GM19328 (cell line): ENCODE data around the gene AQP1.

Experiments used
- ATAC-seq: cut with Tn5 transposase; IDR thresholded peaks from one replicate; pipeline ENCODE4 v1.9.1; 2021; ENCODE audit warnings: mild to moderate bottlenecking, moderate library complexity; ENCODE audit not compliant: unreplicated experiment

The AQP1 gene

DNA sequence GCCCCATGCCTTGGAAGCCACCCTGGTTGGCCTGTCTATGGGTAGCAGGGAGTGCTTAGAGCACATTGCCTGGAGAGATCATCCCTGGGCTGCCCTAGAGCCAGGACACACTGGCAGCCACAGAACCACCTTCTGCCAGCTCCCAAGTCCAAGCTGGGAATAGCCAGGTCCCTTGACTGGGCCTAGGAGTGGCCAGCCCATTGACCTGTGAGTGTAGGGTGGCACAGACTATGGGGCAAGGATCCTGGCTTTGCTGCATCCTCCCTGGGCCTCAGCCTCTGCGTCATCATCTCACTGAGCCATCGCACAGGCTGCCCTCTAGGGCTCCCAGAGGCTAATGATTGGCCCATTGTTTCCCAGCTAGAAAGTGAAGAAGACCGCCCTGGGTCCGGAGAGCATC is 7.0 kb downstream of the AQP1 start:
- ATAC-seq: no peak

DNA sequence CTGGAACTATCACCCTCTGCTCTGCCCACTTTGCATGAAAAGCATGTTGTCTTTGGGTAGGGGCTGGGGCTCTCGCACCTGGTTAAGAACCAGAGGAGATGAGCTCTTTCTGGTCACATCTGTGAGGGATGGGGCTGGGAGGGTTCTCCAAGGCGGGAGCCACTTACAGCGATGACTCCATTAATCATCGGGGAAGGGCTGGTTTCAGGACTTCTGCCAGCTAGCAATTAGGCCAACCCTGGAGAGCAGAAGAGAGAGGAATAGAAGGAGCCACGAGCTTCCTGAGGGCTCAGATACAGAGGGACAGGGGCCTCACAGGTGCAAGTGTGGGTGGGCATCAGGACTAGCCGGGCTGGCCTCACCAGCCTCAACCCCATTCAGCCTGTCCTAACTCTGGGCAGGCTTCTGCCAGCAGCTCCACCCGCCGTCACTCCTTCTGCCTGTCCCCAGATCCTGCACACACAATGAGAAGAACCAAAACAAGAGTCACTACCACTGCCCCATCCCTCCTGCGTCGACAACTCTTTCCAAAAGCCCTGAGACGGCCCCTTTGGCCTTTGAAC is 8.4 kb downstream of the AQP1 start:
- ATAC-seq: no peak

GRCh38 chr7:30920584-30921539 is 9.2 kb downstream of the AQP1 start:
- ATAC-seq: no peak

DNA sequence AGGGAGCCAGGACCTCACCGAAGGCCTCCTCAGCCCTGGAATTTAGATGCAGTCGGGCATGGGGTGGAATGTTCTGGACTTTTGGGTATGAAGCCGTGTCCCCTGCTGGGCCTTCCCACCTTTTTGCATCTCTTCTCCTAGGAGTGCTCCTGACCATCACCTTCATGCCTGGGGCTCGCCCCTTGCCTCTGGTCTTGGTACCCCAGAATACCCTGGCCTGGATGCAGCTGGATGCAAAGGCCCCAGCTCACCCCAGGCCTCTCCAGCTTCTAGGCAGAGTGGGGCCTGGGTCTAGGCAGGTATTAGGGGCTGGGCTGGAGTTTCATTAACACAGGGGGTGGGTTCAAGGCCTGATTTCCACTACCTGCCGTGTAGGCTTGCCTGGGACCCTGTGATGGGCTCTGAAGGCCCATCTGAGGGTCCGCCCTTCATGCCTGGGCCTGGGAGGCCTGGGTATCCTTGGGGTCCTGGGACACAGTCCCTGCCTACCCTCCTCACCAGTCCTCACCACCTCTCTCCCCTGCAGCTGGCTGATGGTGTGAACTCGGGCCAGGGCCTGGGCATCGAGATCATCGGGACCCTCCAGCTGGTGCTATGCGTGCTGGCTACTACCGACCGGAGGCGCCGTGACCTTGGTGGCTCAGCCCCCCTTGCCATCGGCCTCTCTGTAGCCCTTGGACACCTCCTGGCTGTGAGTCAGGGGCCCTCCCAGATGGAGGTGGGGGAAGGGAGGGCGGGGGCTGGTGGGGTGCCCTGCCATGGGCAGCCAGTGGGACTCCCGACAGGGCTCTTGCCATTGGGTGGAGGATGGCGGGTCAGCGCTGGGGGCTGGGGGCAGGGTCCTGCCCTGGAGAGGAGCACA is 10.1 kb downstream of the AQP1 start:
- no peak for ATAC-seq

DNA sequence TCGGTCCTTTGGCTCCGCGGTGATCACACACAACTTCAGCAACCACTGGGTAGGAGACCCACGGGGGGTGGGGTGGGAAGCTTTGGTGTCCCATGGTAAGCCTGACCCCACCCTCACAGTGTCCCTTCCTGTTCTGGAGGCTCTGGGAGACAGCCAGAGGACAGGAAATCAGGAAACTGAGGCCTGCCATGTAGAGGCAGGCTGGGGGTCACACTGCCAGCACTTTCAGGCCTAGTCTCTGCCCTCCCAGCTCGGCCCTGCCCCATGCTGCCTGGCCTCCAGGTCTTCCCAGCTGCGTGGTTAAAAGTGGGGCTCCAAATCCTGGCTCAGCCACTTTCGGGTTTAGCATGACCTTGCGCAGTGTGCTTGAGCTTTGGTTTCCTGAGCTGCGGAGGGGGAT is 10.9 kb downstream of the AQP1 start:
- no peak for ATAC-seq

GRCh38 chr7:30923009-30923773 is 11.5 kb downstream of the AQP1 start:
- no peak for ATAC-seq

DNA sequence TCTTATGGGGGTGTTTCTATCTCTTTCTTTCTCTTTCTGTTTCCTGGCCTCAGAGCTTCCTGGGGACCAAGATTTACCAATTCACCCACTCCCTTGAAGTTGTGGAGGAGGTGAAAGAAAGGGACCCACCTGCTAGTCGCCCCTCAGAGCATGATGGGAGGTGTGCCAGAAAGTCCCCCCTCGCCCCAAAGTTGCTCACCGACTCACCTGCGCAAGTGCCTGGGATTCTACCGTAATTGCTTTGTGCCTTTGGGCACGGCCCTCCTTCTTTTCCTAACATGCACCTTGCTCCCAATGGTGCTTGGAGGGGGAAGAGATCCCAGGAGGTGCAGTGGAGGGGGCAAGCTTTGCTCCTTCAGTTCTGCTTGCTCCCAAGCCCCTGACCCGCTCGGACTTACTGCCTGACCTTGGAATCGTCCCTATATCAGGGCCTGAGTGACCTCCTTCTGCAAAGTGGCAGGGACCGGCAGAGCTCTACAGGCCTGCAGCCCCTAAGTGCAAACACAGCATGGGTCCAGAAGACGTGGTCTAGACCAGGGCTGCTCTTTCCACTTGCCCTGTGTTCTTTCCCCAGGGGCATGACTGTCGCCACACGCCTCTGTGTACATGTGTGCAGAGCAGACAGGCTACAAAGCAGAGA is 12.2 kb downstream of the AQP1 start:
- ATAC-seq: no peak

GRCh38 chr7:30924624-30925023 is 13.0 kb downstream of the AQP1 start:
- no peak for ATAC-seq

DNA sequence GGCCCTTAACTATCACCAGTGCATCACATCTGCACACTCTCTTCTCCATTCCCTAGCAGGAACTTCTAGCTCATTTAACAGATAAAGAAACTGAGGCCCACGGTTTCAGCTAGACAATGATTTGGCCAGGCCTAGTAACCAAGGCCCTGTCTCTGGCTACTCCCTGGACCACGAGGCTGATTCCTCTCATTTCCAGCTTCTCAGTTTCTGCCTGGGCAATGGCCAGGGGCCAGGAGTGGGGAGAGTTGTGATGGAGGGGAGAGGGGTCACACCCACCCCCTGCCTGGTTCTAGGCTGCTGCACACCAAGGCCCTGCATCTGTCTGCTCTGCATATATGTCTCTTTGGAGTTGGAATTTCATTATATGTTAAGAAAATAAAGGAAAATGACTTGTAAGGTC is 13.5 kb downstream of the AQP1 start:
- no peak for ATAC-seq

DNA sequence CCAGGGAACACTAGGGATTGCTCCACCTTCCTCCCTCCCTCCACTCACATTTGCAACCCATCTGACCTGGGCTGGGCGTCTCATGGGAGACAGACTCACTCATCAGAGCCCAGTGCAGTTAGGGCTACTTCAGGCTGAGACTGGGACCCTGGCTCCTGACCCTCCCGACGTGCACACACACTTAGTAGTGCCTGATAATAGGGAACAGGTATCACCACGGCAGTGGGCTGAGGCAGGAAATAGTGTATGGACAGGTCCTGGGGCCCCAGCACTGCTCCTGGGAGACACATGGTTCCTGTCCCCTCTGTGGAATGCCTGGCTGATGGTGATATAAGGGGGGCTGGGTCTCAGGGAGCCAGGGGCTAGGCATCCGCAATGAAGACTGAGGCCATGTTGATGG is 14.3 kb downstream of the AQP1 start:
- no peak for ATAC-seq

- ATAC-seq: no peak
Measured at GRCh38 chr7:30926313-30926712, 14.7 kb downstream of the AQP1 start.

DNA sequence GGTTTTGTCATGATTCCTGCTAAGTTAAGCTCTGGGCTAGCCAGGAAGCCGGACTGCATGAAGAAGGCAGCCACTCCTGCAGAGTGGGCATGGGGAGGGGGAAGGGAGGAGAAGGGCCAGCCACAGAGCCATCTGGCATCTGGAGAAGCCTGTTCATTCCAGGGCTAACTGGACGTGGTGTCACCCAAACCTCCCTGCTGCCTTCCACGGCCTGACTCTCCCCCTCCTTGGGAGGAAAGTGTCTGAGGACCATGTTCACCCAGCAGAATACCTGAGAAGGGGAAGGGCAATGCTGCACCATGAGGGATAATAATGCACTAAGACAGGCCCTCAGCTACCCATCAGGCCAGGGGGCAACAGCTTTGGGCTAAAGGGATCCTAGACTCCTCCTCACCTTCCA is 15.4 kb downstream of the AQP1 start:
- ATAC-seq: no peak

- no peak for ATAC-seq
Measured at GRCh38 chr7:30927559-30927958, 15.9 kb downstream of the AQP1 start.

GRCh38 chr7:30928254-30928872 is 16.7 kb downstream of the AQP1 start:
- ATAC-seq: no peak

DNA sequence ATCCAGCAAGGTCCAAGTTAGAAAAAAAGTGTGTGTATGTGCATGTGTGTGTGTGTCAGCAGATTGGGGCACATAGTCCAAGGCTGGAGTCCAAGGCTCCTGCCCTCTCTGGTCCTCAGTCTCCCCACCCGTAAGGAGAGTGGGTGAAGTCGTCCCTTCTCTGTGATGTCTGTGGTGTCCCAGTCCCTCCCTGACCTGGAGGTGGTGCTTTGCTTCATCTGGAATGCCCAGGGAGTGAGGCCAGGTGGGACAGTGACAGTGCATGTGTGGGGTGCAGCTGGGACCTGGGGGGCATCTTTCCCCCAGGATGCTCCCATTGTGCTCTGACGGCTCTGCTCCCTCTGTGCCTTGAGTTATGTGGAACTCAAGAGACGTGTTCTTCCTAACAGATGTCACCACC is 18.0 kb downstream of the AQP1 start:
- no peak for ATAC-seq

- ATAC-seq: no peak
Measured at GRCh38 chr7:30930621-30931020, 19.0 kb downstream of the AQP1 start.

DNA sequence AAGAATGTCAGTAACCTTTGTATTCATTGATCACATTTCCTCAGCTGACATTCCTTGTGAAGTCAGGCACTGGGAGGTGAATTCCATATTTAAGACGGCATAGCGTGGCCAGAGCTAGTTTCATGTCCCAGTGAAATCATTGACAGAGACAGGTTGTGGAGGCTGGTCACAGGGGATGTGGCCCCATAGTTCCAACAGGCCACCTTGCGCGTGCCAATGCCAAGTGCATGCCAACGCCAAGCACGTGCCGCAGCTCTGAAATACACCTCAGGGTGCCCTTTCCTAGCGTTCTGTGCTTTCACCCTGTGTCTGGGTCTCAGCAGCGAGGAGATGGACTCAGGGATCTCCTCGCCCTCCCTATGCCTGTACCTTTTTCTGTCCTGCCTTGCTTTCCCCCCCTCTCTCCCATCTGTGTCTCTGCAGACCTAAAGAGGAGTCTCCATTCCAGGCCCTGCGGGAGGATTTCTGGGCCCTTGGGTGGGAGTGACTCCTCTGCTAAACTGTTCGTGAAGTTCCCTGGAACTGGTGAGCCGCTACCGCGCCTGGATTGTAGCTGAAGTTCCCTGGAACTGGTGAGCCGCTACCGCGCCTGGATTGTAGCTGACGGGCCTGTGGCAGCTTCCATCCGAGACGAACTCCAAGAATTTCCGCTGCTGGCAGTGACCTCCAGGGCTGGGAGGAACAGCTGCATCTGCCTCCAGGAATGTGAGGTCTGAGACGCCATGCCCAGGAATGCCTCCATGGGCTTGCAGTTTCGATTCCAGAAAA is 19.7 kb downstream of the AQP1 start:
- ATAC-seq: no peak

DNA sequence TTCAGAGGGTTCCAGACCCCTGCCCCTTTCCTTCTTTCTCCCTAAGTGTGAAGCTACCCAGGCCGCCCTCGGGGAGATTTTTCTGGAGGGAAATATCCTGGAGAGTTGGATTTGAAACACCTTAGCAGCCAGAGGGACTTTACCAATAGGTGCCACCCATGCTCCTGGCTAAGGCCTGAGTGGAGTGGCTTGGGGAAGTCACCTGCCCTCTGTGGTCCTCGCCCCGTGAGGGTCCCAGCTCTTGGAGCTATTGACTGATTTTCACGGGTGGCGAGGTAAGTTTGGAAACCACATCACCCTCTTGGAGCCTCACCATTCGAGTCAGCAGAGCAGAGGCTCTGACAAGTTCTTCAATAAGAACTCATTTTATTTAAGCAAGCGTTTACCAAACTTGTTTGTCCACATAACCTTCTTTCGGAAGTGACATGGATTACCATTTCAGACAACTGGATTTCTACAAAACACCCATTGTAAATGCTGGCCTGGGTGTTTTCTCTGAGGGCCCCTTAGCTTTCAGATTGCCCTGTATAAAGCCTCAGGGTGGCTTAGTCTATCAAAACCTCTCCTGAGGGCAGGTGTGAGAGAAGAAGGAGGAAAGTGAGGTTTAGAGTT is 20.4 kb downstream of the AQP1 start:
- no peak for ATAC-seq

DNA sequence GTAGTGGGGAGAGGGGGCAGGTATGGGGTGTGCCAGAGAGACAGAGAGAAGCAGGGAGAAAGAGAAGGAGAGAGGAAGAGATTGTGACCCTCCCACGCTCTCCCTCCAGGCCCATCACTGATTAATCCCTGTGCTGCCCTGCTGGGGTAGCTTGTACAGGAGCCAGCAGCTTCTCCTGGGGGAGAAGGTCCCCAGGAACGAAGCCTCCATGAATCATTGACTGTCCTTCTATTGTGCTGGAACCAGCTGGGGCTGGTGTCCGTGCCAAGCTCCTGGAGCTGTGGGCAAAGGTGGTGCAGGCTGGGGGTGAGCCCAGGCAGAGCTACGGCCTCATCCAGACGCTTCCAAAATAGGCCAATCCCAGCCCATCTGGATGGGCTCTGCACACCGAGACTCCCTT is 20.9 kb downstream of the AQP1 start:
- ATAC-seq: no peak
